Breast epithelium (tissue), 4 donors: ENCODE measurements around the gene SEC14L5. TPM values are rescaled to one million over a fixed set of nuclear protein-coding genes. Genes with fewer than 3 reads are reported as not detected.

Source experiments
- DNase-seq, 2 donors: peaks; one replicate each; pipeline ENCODE4 v3.0.0-alpha.2; 2019; ENCODE audit warnings: low spot score in 2 of 2
- H3K27ac ChIP-seq, 2 donors: fragments of 200-600 bp; sonication (generic) in 1 of 2; one replicate each; pipeline ENCODE4 v1.5.1; 2016 to 2019; ENCODE audit warnings: mild to moderate bottlenecking in 1 of 2
- H3K27me3 ChIP-seq, 2 donors: fragments of 200-600 bp; sonication (generic) in 1 of 2; one replicate each; pipeline versions ENCODE4 v1.5.1 to v1.6.0; 2017 to 2019; ENCODE audit warnings: control low read depth in 1 of 2, mild to moderate bottlenecking in 1 of 2
- H3K36me3 ChIP-seq: fragments of 200-600 bp; one replicate; pipeline ENCODE4 v1.5.1; 2019
- H3K4me1 ChIP-seq, 2 donors: fragments of 200-600 bp; sonication (generic); one replicate each; pipeline ENCODE4 v1.5.1; 2016 to 2019; ENCODE audit warnings: control low read depth in 1 of 2
- H3K4me3 ChIP-seq, 3 donors: fragments of 200-600 bp; sonication (generic); 1 replicate in 2 of 3; 2 replicates in 1 of 3; pipeline ENCODE4 v1.5.1; 2016 to 2019; ENCODE audit warnings: mild to moderate bottlenecking in 3 of 3, moderate library complexity in 2 of 3
- H3K9me3 ChIP-seq, 2 donors: fragments of 200-600 bp; sonication (generic) in 1 of 2; one replicate each; pipeline ENCODE4 v1.5.1; 2016 to 2019; ENCODE audit warnings: control low read depth in 1 of 2
- CTCF ChIP-seq, 3 donors: fragments of 450-650 bp; IDR thresholded peaks; one replicate each; pipeline ENCODE4 v1.5.1; 2016 to 2017; ENCODE audit warnings: antibody characterized with exemption in 3 of 3, mild to moderate bottlenecking in 3 of 3, moderate library complexity in 3 of 3
- POLR2A ChIP-seq: fragments of 450-650 bp; IDR thresholded peaks from one replicate; pipeline ENCODE4 v1.6.1; 2016; ENCODE audit warnings: antibody characterized with exemption, mild to moderate bottlenecking, moderate library complexity
- POLR2AphosphoS5 ChIP-seq, 3 donors: sonication (generic); formaldehyde crosslinking; IDR thresholded peaks; one replicate each; pipeline ENCODE4 v1.6.1; 2017; ENCODE audit warnings: antibody characterized with exemption in 3 of 3
- intact Hi-C: fragments of 100-400 bp; cut with DNase I; formaldehyde crosslinking; loops from one replicate; pipeline ENCODE4 v1.15.1; 2023; ENCODE audit warnings: low total_unique reads
- total RNA-seq, 3 donors: library from RNA; depleted of rRNA; stranded (reverse); fragments of >200 nt; gene quantifications; one replicate each; pipeline ENCODE4 v1.1.0, GENCODE V29; 2016

Gene SEC14L5
- total RNA-seq, 3 donors from 2014 or later, result 0.33 to 1.3 (median 0.59) TPM

DNA sequence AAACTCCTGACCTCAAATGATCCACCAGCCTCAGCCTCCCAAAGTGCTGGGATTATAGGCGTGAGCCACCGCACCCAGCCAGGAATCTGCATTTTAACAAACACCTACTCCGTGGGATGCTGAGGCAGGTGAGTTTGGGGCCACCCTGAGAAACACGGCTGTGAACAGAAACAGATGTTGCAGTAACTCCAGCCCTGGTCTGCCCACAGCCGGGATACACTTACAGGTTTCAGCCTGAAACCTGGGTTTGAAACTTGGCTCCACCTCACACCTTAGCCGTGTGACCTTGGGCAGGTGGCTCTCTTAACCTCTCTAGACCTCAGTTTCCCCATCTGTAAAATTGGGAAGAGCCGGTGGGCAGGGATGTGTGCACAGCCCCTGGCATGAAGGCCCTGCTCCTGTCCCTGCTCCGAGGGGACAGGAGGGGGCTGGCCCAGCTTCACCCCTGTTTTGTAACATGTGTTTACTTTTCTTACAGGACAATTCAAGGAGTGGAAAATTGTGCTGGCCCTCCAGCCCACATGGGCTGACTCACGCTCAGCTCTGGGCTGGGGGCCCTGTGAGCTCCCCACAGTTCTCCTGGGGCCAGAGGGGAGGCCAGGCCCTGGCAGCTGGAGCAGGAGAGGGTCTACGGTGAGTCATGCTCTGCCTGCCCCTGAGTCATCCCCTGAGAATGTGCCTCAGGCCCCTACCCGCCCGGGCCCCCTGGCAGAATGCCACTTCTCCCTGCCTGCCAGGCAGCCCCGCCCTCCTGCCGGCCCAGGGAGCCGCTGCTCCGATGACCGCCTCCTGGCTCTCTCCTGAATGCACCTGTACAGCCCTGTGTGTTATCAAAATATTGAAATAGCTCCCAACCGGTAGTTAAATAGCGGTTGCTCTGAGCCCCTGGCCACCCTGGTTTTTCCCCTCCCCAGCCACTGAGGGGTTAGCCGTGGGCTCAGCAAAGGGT, 13.5 kb upstream of the SEC14L5 start:
- Histone ChIP-seq H3K4me3 (peak overlapping the region in 1 of 3 donors; percentile 20), H3K36me3 (no peaks in the 10 kb centered on the region), H3K4me1 (peaks cover 26 to 35% of the 10 kb centered on the region in 2 donors), H3K27me3 (no peaks in the 10 kb centered on the region), H3K27ac (peak overlapping the region; percentile 92 to 94), H3K9me3 (no peaks in the 10 kb centered on the region)
- intact Hi-C loops, result no loop called here
- TF ChIP-seq POLR2AphosphoS5 (IDR thresholded peaks at IDR 0.05) (peak; percentile 83 to 93 (median 92)), POLR2A (no peak)
- DNase-seq, result peak; percentile 92 to 96

DNA sequence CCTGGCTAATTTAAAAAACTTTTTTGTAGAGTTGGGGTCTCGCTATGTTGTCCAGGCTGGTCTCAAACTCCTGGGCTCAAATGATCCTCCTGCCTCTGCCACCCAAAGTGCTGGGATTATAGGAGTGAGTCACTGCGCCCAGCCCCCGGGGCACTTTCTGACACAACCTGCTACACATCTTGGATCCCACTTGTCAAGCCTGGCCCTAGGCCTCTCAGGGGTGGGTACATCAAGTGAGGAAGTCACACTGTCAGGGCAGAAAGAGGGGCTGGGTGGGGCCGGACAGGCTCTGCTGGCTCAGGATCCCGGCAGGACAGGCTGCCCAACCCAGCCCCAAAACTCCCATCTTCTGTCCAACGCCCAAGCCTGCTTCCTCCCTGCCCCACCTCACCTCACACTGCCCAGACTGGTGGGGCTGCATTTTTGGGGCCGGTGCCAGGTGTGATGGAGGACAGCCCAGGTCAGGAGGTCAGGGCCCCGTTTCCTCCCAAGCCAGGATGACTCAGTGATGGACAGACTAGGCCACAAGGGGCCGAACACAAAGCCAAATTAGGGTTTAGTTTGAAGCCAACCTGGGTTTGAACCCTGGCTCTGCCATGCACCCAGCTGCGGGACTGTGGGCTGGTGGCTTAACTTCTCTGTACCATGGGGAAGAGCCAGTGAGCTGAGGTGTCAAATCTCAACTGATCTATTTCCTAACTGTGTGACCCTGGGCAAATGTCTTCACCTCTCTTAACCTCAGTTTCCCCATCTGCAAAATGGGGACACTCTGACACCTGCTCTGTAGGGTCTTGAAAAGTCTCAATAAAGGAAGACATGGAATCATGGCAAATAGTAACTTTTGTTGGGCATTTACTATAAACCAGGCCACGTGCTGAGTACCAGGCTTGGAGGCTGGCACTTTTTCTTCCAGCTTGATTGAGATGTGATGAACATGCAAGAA, 12.3 kb upstream of the SEC14L5 start:
- H3K4me1 ChIP-seq, result peaks cover 26 to 35% of the 10 kb centered on the region in 2 donors
- H3K4me3 ChIP-seq, result peak overlapping the region in 1 of 3 donors; percentile 20
- H3K9me3 ChIP-seq, result no peaks in the 10 kb centered on the region
- H3K27ac ChIP-seq, result peak overlapping the region; percentile 92 to 94
- intact Hi-C loops, result no loop called here
- no peaks in the 10 kb centered on the region for H3K27me3 ChIP-seq
- H3K36me3 ChIP-seq, result no peaks in the 10 kb centered on the region
- DNase-seq, result peak; percentile 85 to 86
- TF ChIP-seq CTCF (IDR thresholded peaks at IDR 0.05) (no peak), POLR2AphosphoS5 (IDR thresholded peaks at IDR 0.05) (peak; percentile 63 to 79 (median 74)), POLR2A (no peak)

GRCh38 chr16:4946917-4947316, 11.2 kb upstream of the SEC14L5 start:
- Histone ChIP-seq H3K9me3 (no peaks in the 10 kb centered on the region), H3K4me3 (no peak overlapping the region), H3K27ac (no peak overlapping the region), H3K36me3 (no peaks in the 10 kb centered on the region), H3K4me1 (peaks cover 26 to 35% of the 10 kb centered on the region in 2 donors), H3K27me3 (no peaks in the 10 kb centered on the region)
- DNase-seq, result no peak
- TF ChIP-seq CTCF (IDR thresholded peaks at IDR 0.05) (no peak), POLR2A (no peak), POLR2AphosphoS5 (IDR thresholded peaks at IDR 0.05) (no peak)
- intact Hi-C loops, result no loop called here

DNA sequence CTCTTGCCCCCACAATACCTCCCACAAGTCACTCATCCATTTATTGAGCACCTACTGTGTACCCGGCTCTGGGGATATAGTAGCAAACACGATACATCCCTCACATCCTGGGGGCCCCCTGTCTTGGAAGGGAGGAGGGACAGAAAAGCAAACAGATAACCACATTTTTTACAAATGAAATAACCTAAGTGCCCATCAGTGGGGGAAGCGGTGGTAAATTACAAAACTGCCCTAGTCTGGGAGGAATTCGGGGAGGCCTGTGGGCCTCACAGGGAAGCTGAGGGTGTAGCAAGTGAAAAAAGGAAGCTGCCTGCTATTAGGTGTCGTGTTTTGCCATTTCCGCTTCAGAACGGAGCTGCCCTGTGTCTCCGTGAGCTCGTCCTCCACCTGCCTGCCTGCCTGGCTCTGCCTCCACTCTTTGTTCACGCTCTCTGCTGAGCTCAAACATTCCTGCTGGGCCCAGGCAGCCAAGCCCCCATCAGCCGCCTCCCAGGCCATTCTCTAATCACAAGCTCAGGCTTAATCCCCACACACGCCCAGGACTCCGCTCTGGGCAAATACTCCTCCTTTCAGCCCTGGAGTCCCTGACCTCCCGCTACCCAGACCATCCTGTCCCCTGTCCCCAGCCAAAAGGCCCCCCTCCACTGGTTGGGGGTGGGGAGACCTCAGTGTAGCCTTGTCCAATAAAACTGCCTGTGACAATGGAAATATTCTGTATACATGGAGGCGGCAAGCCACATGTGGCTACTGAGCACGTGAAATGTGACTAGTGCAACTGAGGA, 10.2 kb upstream of the SEC14L5 start:
- H3K27ac ChIP-seq, result peak overlapping the region in 1 of 2 donors; percentile 29

More for the DNA sequence above, 10.2 kb upstream of the SEC14L5 start:
- H3K9me3 ChIP-seq, result no peaks in the 10 kb centered on the region
- no peak for DNase-seq
- H3K4me1 ChIP-seq, result peaks cover 21 to 29% of the 10 kb centered on the region in 2 donors
- H3K4me3 ChIP-seq, result no peak overlapping the region
- intact Hi-C loops, result no loop called here
- H3K36me3 ChIP-seq, result no peaks in the 10 kb centered on the region
- TF ChIP-seq CTCF (IDR thresholded peaks at IDR 0.05) (no peak), POLR2AphosphoS5 (IDR thresholded peaks at IDR 0.05) (no peak), POLR2A (no peak)
- no peaks in the 10 kb centered on the region for H3K27me3 ChIP-seq
